KMS-11 (cell line): ENCODE results near the gene BMP2.

ENCODE experiments used
- H2AFZ ChIP-seq: fragments of 200-600 bp; sonication (generic); 2 replicates; pipeline ENCODE4 v1.6.1; 2016; ENCODE audit warnings: antibody characterized with exemption, mixed run types, low read depth
- H3K27ac ChIP-seq: fragments of 200-600 bp; sonication (generic); 2 replicates; pipeline ENCODE4 v1.6.1; 2016; ENCODE audit warnings: mild to moderate bottlenecking, mixed run types
- H3K27me3 ChIP-seq: fragments of 200-600 bp; sonication (generic); 2 replicates; pipeline ENCODE4 v1.6.1; 2017; ENCODE audit warnings: mild to moderate bottlenecking, low read depth, mixed run types, moderate library complexity; ENCODE audit not compliant: insufficient read depth
- H3K36me3 ChIP-seq: fragments of 200-600 bp; sonication (generic); 2 replicates; pipeline ENCODE4 v1.6.1; 2017; ENCODE audit warnings: mild to moderate bottlenecking, mixed run types; ENCODE audit not compliant: insufficient read depth
- H3K4me1 ChIP-seq: fragments of 200-600 bp; sonication (generic); 2 replicates; pipeline ENCODE4 v1.6.1; 2016; ENCODE audit warnings: mild to moderate bottlenecking, low read depth, mixed run types; ENCODE audit not compliant: poor library complexity, severe bottlenecking
- H3K4me2 ChIP-seq: fragments of 200-600 bp; sonication (generic); 2 replicates; pipeline ENCODE4 v1.7.0; 2016; ENCODE audit warnings: mild to moderate bottlenecking, mixed run types
- H3K4me3 ChIP-seq: fragments of 200-600 bp; sonication (generic); IDR thresholded peaks from 2 replicates; pipeline ENCODE4 v1.6.1; 2017; ENCODE audit warnings: low read depth, low read length, mixed read lengths; ENCODE audit not compliant: insufficient read depth
- H3K79me2 ChIP-seq: fragments of 200-600 bp; sonication (generic); 2 replicates; pipeline ENCODE4 v1.6.1; 2016; ENCODE audit warnings: low read depth, mixed run types; ENCODE audit not compliant: insufficient read depth
- H3K9ac ChIP-seq: fragments of 200-600 bp; sonication (generic); 2 replicates; pipeline ENCODE4 v1.6.1; 2016; ENCODE audit warnings: mild to moderate bottlenecking, mixed run types
- H4K20me1 ChIP-seq: fragments of 200-600 bp; sonication (generic); 2 replicates; pipeline ENCODE4 v1.6.1; 2016; ENCODE audit warnings: mild to moderate bottlenecking, mixed run types; ENCODE audit not compliant: insufficient read depth
- TF ChIP-seq, protein P1 (sequence below): fragments of 200-600 bp; sonication (generic); conservative IDR thresholded peaks from 2 replicates; pipeline ENCODE4 v1.6.1; 2017; ENCODE audit warnings: low read depth, mild to moderate bottlenecking, antibody characterized with exemption, low read length, moderate library complexity, mixed read lengths

Gene BMP2

DNA sequence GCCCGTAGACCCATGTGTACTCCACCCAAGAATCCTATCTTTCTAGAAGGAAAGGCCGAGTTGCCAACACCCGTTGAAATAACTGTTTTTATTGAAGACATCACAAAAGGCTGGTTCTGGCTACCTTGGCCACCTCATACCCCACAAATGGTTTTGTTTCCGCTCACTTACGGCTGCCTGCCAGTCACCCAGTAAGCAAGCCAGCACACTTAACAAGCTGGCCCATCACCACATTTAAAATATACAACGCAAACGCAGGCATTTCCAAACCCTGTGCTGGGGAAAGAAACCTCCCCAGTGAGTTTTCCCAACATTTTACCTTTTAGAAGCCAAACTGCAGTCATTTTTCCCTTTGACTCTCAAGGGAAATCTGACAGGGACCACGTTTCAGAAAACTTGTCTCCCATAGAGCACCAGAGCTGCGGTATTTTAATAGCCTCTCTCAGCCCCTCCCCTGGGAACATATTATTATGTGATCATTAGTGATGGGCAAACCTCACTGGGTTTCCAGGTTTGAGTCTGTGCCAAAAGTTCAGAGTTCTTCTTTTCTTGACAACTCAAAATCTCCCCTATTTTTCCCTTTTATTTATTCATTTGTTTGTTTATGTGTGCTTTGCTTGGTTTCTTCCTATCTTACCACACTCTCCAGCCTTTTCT, 36.7 kb upstream of the BMP2 start:
- TF ChIP-seq, protein P1, sequence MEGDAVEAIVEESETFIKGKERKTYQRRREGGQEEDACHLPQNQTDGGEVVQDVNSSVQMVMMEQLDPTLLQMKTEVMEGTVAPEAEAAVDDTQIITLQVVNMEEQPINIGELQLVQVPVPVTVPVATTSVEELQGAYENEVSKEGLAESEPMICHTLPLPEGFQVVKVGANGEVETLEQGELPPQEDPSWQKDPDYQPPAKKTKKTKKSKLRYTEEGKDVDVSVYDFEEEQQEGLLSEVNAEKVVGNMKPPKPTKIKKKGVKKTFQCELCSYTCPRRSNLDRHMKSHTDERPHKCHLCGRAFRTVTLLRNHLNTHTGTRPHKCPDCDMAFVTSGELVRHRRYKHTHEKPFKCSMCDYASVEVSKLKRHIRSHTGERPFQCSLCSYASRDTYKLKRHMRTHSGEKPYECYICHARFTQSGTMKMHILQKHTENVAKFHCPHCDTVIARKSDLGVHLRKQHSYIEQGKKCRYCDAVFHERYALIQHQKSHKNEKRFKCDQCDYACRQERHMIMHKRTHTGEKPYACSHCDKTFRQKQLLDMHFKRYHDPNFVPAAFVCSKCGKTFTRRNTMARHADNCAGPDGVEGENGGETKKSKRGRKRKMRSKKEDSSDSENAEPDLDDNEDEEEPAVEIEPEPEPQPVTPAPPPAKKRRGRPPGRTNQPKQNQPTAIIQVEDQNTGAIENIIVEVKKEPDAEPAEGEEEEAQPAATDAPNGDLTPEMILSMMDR: no peak
- Histone ChIP-seq H4K20me1 (no peaks in the 10 kb centered on the region), H3K79me2 (no peaks in the 10 kb centered on the region), H3K4me1 (no peaks in the 10 kb centered on the region), H2AFZ (no peak overlapping the region), H3K4me2 (no peak overlapping the region), H3K27ac (no peak overlapping the region), H3K4me3 (no peak overlapping the region), H3K27me3 (no peaks in the 10 kb centered on the region), H3K9ac (no peak overlapping the region), H3K36me3 (no peaks in the 10 kb centered on the region)

DNA sequence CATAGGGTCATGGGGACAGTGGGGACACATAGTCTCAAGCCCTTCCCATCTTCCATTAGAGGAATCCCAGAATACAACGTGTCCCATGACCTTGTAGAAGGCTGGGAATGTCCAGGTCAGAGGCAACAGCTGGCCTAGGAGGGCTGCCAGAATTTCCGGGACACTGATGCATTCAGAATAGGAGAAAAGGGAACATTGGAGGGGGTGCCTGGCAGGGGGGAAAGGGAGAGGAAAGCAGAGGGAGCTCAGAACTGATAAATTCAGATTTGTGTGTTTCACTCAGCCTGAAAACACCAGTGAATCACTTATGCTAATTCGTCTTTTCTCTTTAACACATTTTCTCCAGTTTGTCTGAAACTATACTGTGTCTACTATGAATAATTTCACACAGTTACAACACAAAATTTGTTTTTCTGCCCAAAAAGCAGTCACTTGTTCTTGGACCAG, 35.5 kb upstream of the BMP2 start:
- TF ChIP-seq, protein P1: no peak
- Histone ChIP-seq H3K27ac (no peak overlapping the region), H3K4me3 (no peak overlapping the region), H3K4me2 (no peak overlapping the region), H2AFZ (no peak overlapping the region), H3K36me3 (no peaks in the 10 kb centered on the region), H3K4me1 (no peaks in the 10 kb centered on the region), H3K79me2 (no peaks in the 10 kb centered on the region), H3K27me3 (no peaks in the 10 kb centered on the region), H3K9ac (no peak overlapping the region), H4K20me1 (no peaks in the 10 kb centered on the region)

DNA sequence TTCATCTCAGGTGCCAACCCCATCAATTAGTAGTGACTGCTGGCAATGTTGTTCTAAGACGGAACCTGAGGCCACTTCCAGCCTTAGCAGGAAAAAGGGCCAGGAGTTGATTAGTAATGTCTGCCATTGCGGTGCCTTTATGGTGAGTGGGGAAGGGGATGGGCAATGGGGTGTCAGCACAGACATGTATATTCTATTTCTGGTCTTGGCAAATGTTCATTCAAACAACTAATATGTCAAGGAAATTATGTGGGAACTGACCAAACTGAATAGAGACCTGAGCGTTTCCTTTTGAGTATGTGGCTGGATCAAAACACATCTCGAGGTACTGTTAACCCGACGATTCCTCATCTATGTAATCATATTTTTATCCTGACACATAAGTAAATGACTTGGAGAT, 34.6 kb upstream of the BMP2 start:
- Histone ChIP-seq H3K4me1 (no peaks in the 10 kb centered on the region), H2AFZ (no peak overlapping the region), H3K79me2 (no peaks in the 10 kb centered on the region), H3K9ac (no peak overlapping the region), H3K4me2 (no peak overlapping the region), H3K27ac (no peak overlapping the region), H3K36me3 (no peaks in the 10 kb centered on the region), H4K20me1 (no peaks in the 10 kb centered on the region), H3K27me3 (no peaks in the 10 kb centered on the region), H3K4me3 (no peak overlapping the region)
- TF ChIP-seq, protein P1: no peak

DNA sequence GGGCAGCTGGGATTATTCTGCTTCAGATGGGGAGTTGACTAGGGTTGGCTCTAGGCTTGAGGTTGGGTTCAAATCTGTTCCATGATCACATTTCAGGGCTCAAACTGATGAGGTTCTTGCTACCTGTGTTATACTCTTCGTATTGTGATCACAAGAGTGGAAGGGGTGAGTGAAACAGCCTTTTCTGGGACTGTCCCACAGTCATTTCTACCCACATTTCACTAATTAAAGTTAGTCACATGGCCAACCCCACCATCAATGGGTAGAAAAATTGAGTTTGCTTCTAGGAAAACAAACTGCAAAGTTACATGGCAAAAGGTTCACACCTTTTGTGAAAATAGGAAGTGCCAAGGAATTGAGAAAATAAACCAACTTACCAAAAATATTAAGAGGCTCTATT, 33.5 kb upstream of the BMP2 start:
- no peak overlapping the region for H3K4me3 ChIP-seq
- no peaks in the 10 kb centered on the region for H3K36me3 ChIP-seq
- H3K27ac ChIP-seq: no peak overlapping the region
- H3K9ac ChIP-seq: no peak overlapping the region
- no peak overlapping the region for H3K4me2 ChIP-seq
- no peaks in the 10 kb centered on the region for H4K20me1 ChIP-seq
- TF ChIP-seq, protein P1: no peak
- H3K4me1 ChIP-seq: no peaks in the 10 kb centered on the region
- no peaks in the 10 kb centered on the region for H3K27me3 ChIP-seq
- H2AFZ ChIP-seq: no peak overlapping the region
- no peaks in the 10 kb centered on the region for H3K79me2 ChIP-seq
